Astrocyte (in vitro differentiated cells and primary cell): Measurements from ENCODE around the gene LRRC4C.

Experiments
- EZH2 ChIP-seq: IDR thresholded peaks from 2 replicates; pipeline ENCODE4 v1.6.1; 2012; ENCODE audit warnings: mild to moderate bottlenecking, low read length, inconsistent platforms; ENCODE audit not compliant: insufficient read depth
- TF ChIP-seq, protein P1 (sequence below): IDR thresholded peaks from 2 replicates; pipeline ENCODE4 v1.5.1; 2011; ENCODE audit warnings: low read depth, mild to moderate bottlenecking, inconsistent platforms, low read length, moderate library complexity; ENCODE audit not compliant: insufficient read depth

GRCh38 chr11:40132912-40133311 is 1326.5 kb downstream of the LRRC4C start:
- no peak for TF ChIP-seq EZH2
- TF ChIP-seq, protein P1, sequence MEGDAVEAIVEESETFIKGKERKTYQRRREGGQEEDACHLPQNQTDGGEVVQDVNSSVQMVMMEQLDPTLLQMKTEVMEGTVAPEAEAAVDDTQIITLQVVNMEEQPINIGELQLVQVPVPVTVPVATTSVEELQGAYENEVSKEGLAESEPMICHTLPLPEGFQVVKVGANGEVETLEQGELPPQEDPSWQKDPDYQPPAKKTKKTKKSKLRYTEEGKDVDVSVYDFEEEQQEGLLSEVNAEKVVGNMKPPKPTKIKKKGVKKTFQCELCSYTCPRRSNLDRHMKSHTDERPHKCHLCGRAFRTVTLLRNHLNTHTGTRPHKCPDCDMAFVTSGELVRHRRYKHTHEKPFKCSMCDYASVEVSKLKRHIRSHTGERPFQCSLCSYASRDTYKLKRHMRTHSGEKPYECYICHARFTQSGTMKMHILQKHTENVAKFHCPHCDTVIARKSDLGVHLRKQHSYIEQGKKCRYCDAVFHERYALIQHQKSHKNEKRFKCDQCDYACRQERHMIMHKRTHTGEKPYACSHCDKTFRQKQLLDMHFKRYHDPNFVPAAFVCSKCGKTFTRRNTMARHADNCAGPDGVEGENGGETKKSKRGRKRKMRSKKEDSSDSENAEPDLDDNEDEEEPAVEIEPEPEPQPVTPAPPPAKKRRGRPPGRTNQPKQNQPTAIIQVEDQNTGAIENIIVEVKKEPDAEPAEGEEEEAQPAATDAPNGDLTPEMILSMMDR: no peak
